PC-3 (cell line): ENCODE results near the gene TEFM. TPM values are rescaled to one million over a fixed set of nuclear protein-coding genes. Genes with fewer than 3 reads are reported as not detected.
A peak's percentile ranks its signal among the peaks of the same experiment; 100 is the strongest.

Experiments
- ATAC-seq: fragments of 200-7000 bp; cut with Tn5 transposase; 2 replicates; pipeline ENCODE4 v1.9.1; 2020; ENCODE audit warnings: mild to moderate bottlenecking, moderate library complexity
- BruUV-seq: library from RNA; stranded (reverse); fragments of 400-500 nt; replicated peaks from 2 replicates; lab custom pipeline; 2021; lab: Mats Ljungman, UMichigan
- CTCF ChIA-PET: fragments of 300-600 bp; sonication (Branson Sonifier 250); formaldehyde crosslinking; loops from one replicate; lab custom pipeline; 2022; ENCODE audit warnings: antibody characterized with exemption; lab: Charles Lee
- POLR2A ChIA-PET: fragments of 300-600 bp; sonication (Branson Sonifier 250); formaldehyde crosslinking; loops from one replicate; lab custom pipeline; 2022; ENCODE audit warnings: antibody characterized with exemption; ENCODE audit not compliant: unreplicated experiment; lab: Charles Lee
- DNase-seq: peaks from one replicate; pipeline ENCODE4 v3.0.0-alpha.2; 2015
- H2AFZ ChIP-seq: fragments of 300-600 bp; sonication (generic); 2 replicates; pipeline ENCODE4 v1.6.0; 2016; ENCODE audit warnings: antibody characterized with exemption, low read length
- H3F3A ChIP-seq: fragments of 300-600 bp; sonication (generic); one replicate; pipeline ENCODE4 v1.6.0; 2017; ENCODE audit warnings: antibody characterized with exemption, low read length, control low read depth, mild to moderate bottlenecking; ENCODE audit not compliant: unreplicated experiment
- H3K27ac ChIP-seq: fragments of 300-600 bp; sonication (generic); 2 replicates; pipeline ENCODE4 v1.5.1; 2016; ENCODE audit warnings: mild to moderate bottlenecking, low read length
- H3K27me3 ChIP-seq: fragments of 300-600 bp; sonication (generic); 2 replicates; pipeline ENCODE4 v1.6.1; 2016; ENCODE audit warnings: low read length, mixed read lengths
- H3K36me3 ChIP-seq: fragments of 300-600 bp; sonication (generic); 2 replicates; pipeline ENCODE4 v1.6.1; 2016; ENCODE audit warnings: low read depth, mixed run types, low read length, mixed read lengths
- H3K4me1 ChIP-seq: fragments of 300-600 bp; sonication (generic); 2 replicates; pipeline ENCODE4 v1.5.1; 2016; ENCODE audit warnings: low read length; ENCODE audit not compliant: insufficient read depth
- H3K4me2 ChIP-seq: fragments of 300-600 bp; sonication (generic); 2 replicates; pipeline ENCODE4 v1.6.0; 2016; ENCODE audit warnings: low read length
- H3K4me3 ChIP-seq: fragments of 300-600 bp; sonication (generic); 2 replicates; pipeline ENCODE4 v1.5.1; 2016; ENCODE audit warnings: mild to moderate bottlenecking, low read length, mixed read lengths
- H3K79me2 ChIP-seq: fragments of 300-600 bp; sonication (generic); 2 replicates; pipeline ENCODE4 v1.6.1; 2017; ENCODE audit warnings: low read length, mixed read lengths
- H3K9ac ChIP-seq: fragments of 300-600 bp; sonication (generic); 2 replicates; pipeline ENCODE4 v1.6.0; 2016; ENCODE audit warnings: mild to moderate bottlenecking, low read length
- H3K9me2 ChIP-seq: fragments of 300-600 bp; sonication (generic); replicated peaks from 2 replicates; pipeline ENCODE4 v1.6.1; 2016; ENCODE audit warnings: mixed run types, low read length, mixed read lengths
- H3K9me3 ChIP-seq: fragments of 300-600 bp; sonication (generic); 2 replicates; pipeline ENCODE4 v1.6.1; 2016; ENCODE audit warnings: low read length, mixed read lengths
- H4K20me1 ChIP-seq: fragments of 300-600 bp; sonication (generic); 2 replicates; pipeline ENCODE4 v1.6.1; 2016; ENCODE audit warnings: low read length, mixed read lengths
- EZH2 ChIP-seq: fragments of 300-600 bp; sonication (generic); IDR thresholded peaks from one replicate; pipeline ENCODE4 v1.6.1; 2017; ENCODE audit warnings: antibody characterized with exemption, mild to moderate bottlenecking, low read length; ENCODE audit not compliant: unreplicated experiment
- EZH2phosphoT487 ChIP-seq: fragments of 300-600 bp; sonication (generic); IDR thresholded peaks from 2 replicates; pipeline ENCODE4 v1.6.1; 2018; ENCODE audit warnings: mild to moderate bottlenecking, antibody characterized with exemption, low read length, borderline replicate concordance
- intact Hi-C: fragments of 100-400 bp; cut with micrococcal nuclease; formaldehyde crosslinking; loops from 2 replicates; pipeline ENCODE4 v1.9.0; 2023
- total RNA-seq: library from RNA; depleted of rRNA; stranded (reverse); fragments of >200 nt; gene quantifications from 2 replicates; pipeline ENCODE4 v1.2.3, GENCODE V29; 2014
- TF ChIP-seq, protein P1 (sequence below): fragments of 300-600 bp; sonication (generic); conservative IDR thresholded peaks from 2 replicates; pipeline ENCODE4 v1.5.1; 2017; ENCODE audit warnings: antibody characterized with exemption, low read depth, mild to moderate bottlenecking, low read length

TEFM gene
- total RNA-seq, 1 experiment from 2014 or later: 11.3 TPM

DNA sequence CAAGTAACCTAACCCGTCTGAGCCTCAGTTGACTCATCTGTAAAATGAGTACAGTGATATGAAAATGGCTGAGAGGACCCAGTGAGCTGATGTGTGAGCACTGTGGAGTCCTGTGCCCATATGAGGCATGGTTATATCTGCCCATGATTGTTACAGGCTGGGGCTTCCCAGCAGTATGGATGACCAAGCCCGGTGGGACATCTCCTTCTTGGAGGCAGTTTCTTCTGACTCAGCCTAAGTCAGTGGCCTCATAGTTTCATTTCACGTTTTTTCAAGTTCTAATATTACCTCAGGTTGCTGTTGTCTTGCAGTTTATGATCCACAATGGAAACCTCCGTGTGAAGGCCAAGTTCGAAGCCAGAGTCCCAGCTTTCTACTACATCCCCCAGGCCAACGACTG, 20.5 kb upstream of the TEFM start:
- 0 out of 2 replicates have a peak, but pooled peaks cover under 1% of the 10 kb centered on the region for H3K4me1 ChIP-seq
- H3K4me2 ChIP-seq: no peak overlapping the region
- ChIA-PET CTCF (interaction anchor here (0.5 kb wide), 1 partner anchor 23 kb away, joined by 14 read pairs; no protein-coding TSS in a partner anchor), POLR2A (no interaction called here)
- no peaks in the 10 kb centered on the region for H3K36me3 ChIP-seq
- ATAC-seq (no peak), DNase-seq (no peak)
- H3K27me3 ChIP-seq: no peaks in the 10 kb centered on the region
- no peak overlapping the region for H2AFZ ChIP-seq
- no peak overlapping the region for H3K4me3 ChIP-seq
- intact Hi-C loops: no loop called here
- no peaks in the 10 kb centered on the region for H3K9me2 ChIP-seq
- no peaks in the 10 kb centered on the region for H3K79me2 ChIP-seq
- no peaks in the 10 kb centered on the region for H3K9me3 ChIP-seq
- no peaks in the 10 kb centered on the region for H3F3A ChIP-seq
- TF ChIP-seq, protein P1, sequence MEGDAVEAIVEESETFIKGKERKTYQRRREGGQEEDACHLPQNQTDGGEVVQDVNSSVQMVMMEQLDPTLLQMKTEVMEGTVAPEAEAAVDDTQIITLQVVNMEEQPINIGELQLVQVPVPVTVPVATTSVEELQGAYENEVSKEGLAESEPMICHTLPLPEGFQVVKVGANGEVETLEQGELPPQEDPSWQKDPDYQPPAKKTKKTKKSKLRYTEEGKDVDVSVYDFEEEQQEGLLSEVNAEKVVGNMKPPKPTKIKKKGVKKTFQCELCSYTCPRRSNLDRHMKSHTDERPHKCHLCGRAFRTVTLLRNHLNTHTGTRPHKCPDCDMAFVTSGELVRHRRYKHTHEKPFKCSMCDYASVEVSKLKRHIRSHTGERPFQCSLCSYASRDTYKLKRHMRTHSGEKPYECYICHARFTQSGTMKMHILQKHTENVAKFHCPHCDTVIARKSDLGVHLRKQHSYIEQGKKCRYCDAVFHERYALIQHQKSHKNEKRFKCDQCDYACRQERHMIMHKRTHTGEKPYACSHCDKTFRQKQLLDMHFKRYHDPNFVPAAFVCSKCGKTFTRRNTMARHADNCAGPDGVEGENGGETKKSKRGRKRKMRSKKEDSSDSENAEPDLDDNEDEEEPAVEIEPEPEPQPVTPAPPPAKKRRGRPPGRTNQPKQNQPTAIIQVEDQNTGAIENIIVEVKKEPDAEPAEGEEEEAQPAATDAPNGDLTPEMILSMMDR: no peak
- no peak for TF ChIP-seq EZH2phosphoT487
- TF ChIP-seq EZH2: no peak
- no peak overlapping the region for H3K27ac ChIP-seq
- H3K9ac ChIP-seq: no peak overlapping the region
- no peaks in the 10 kb centered on the region for H4K20me1 ChIP-seq
- no TSS peak for BruUV-seq

DNA sequence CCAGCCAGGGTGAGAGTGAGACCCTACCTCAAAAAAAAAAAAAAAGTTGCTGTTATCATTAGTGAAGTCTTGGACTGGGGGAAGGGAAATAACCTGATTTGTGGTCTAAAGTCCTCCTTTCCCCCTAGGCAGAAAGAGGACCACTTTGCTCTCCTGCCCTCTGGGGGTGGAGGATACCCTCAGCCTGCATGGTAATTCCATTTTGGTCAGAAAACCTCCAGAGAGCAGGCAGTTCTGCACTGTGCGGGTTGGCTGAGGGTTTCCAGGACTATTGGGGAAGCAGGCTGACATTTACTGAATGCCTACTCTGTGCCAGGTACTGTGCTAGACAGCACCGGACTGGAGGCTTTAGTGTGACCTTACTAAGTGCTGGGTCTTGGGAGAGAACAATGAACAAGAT, 18.3 kb upstream of the TEFM start:
- H3K36me3 ChIP-seq: no peaks in the 10 kb centered on the region
- H3K9ac ChIP-seq: no peak overlapping the region
- TF ChIP-seq EZH2: no peak
- TF ChIP-seq, protein P1: no peak
- no peak for TF ChIP-seq EZH2phosphoT487
- no peak overlapping the region for H3K4me3 ChIP-seq
- intact Hi-C loops: no loop called here
- H3K4me2 ChIP-seq: no peak overlapping the region
- DNase-seq (no peak), ATAC-seq (no peak)
- no peaks in the 10 kb centered on the region for H3K9me3 ChIP-seq
- no peaks in the 10 kb centered on the region for H3K79me2 ChIP-seq
- ChIA-PET POLR2A (no interaction called here), CTCF (interaction anchor here (0.8 kb wide), 1 partner anchor 46 kb away, joined by 9 read pairs; no protein-coding TSS in a partner anchor)
- H3K4me1 ChIP-seq: 0 out of 2 replicates have a peak, but pooled peaks cover 6% of the 10 kb centered on the region
- no peak overlapping the region for H3K27ac ChIP-seq
- BruUV-seq: no TSS peak
- H3F3A ChIP-seq: no peaks in the 10 kb centered on the region
- no peak overlapping the region for H2AFZ ChIP-seq
- H3K9me2 ChIP-seq: no peaks in the 10 kb centered on the region
- H3K27me3 ChIP-seq: no peaks in the 10 kb centered on the region
- H4K20me1 ChIP-seq: no peaks in the 10 kb centered on the region

- Histone ChIP-seq H3F3A (no peaks in the 10 kb centered on the region), H3K9ac (no peak overlapping the region), H3K4me2 (peak overlapping the region; percentile 87), H4K20me1 (no peaks in the 10 kb centered on the region), H3K27me3 (no peaks in the 10 kb centered on the region), H3K36me3 (no peaks in the 10 kb centered on the region), H3K4me3 (peak overlapping the region; percentile 64), H3K9me2 (no peaks in the 10 kb centered on the region), H3K79me2 (no peaks in the 10 kb centered on the region), H3K9me3 (no peaks in the 10 kb centered on the region), H2AFZ (peak overlapping the region; percentile 67; the same call in 1 of the 2 replicates), H3K27ac (no peak overlapping the region), H3K4me1 (0 out of 2 replicates have a peak, but pooled peaks cover 6% of the 10 kb centered on the region)
- intact Hi-C loops: no loop called here
- BruUV-seq: no TSS peak
- TF ChIP-seq, protein P1: no peak
- TF ChIP-seq EZH2 (no peak), EZH2phosphoT487 (no peak)
- DNase-seq: no peak
- ATAC-seq: peak; percentile 35
- ChIA-PET POLR2A (interaction anchor here (0.6 kb wide), 1 partner anchor 78 kb away, joined by 7 read pairs; no protein-coding TSS in a partner anchor), CTCF (no interaction called here)
These were observed 16.4 kb upstream of the TEFM start for GRCh38 chr17:30922235-30923030.
